Stomach (tissue), 4 donors: ENCODE measurements around the gene STX4.

Source experiments
- CTCF ChIP-seq, 7 experiments: fragments of 450-650 bp in 4 of 7; fragments of 200-600 bp in 3 of 7; sonication (generic) in 3 of 7; IDR thresholded peaks; one replicate each; pipeline ENCODE4 v1.5.1; 2016 to 2019; ENCODE audit warnings: antibody characterized with exemption in 7 of 7, control low read depth in 2 of 7, mild to moderate bottlenecking in 1 of 7
- POLR2A ChIP-seq, 4 donors: fragments of 450-650 bp; IDR thresholded peaks; one replicate each; pipeline ENCODE4 v1.6.1; 2016; ENCODE audit warnings: antibody characterized with exemption in 4 of 4, control low read depth in 2 of 4, mild to moderate bottlenecking in 1 of 4, moderate library complexity in 1 of 4

- TF ChIP-seq CTCF (IDR thresholded peaks at IDR 0.05) (no peak), POLR2A (IDR thresholded peaks at IDR 0.05) (no peak)
These were observed 43.0 kb downstream of the STX4 start for GRCh38 chr16:31076319-31076718.
